SU-DHL-6 (cell line): ENCODE measurements around the gene GALNT11.

ENCODE experiments used
- EZH2phosphoT487 ChIP-seq: fragments of 200-600 bp; sonication (generic), shearing (Covaris generic); conservative IDR thresholded peaks from 2 replicates; pipeline ENCODE4 v1.6.1; 2018; ENCODE audit warnings: mild to moderate bottlenecking, antibody characterized with exemption, low read length, moderate library complexity, mixed read lengths
- TF ChIP-seq, protein P1 (sequence below): fragments of 200-600 bp; sonication (generic); IDR thresholded peaks from one replicate; pipeline ENCODE4 v1.5.1; 2017; ENCODE audit warnings: antibody characterized with exemption, mild to moderate bottlenecking, low read length, moderate library complexity; ENCODE audit not compliant: insufficient read depth, poor library complexity, severe bottlenecking

DNA sequence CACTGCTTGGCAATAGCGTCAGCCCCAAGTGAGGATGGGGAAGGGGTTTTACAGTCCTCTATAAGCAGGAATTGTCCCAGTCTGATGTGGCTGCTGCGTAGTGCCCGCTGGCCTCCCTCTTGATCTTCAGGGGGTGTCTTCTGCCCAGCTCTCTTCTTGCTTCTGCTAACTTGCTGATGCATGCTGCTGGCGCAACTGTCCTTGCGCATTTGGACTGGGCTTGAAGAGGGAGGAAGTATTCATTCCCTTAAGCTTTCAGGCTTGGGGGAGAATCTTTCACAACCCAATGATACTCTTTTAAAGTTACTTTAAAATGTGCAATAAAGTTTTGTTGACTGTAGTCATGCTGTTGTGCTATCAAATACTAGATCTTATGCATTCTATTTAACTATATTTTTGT lies 10.3 kb downstream of the GALNT11 start:
- TF ChIP-seq, protein P1, sequence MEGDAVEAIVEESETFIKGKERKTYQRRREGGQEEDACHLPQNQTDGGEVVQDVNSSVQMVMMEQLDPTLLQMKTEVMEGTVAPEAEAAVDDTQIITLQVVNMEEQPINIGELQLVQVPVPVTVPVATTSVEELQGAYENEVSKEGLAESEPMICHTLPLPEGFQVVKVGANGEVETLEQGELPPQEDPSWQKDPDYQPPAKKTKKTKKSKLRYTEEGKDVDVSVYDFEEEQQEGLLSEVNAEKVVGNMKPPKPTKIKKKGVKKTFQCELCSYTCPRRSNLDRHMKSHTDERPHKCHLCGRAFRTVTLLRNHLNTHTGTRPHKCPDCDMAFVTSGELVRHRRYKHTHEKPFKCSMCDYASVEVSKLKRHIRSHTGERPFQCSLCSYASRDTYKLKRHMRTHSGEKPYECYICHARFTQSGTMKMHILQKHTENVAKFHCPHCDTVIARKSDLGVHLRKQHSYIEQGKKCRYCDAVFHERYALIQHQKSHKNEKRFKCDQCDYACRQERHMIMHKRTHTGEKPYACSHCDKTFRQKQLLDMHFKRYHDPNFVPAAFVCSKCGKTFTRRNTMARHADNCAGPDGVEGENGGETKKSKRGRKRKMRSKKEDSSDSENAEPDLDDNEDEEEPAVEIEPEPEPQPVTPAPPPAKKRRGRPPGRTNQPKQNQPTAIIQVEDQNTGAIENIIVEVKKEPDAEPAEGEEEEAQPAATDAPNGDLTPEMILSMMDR, result no peak
- TF ChIP-seq EZH2phosphoT487, result no peak
